Kidney glomerular epithelial cell (primary cell): ENCODE data around the gene F12.

Experiments used
- DNase-seq: peaks from one replicate; lab custom pipeline; 2025; lab: John Stamatoyannopoulos, UW

F12 gene

GRCh38 chr5:177355162-177355867 is 54.0 kb downstream of the F12 start:
- DNase-seq, result no peak

GRCh38 chr5:177354711-177355110 is 54.7 kb downstream of the F12 start:
- no peak for DNase-seq

- no peak for DNase-seq
These were observed 55.1 kb downstream of the F12 start for GRCh38 chr5:177354256-177354655.

GRCh38 chr5:177353093-177353492 is 56.3 kb downstream of the F12 start:
- DNase-seq, result no peak
